Stimulated activated CD8-positive, alpha-beta memory T cell treated with anti-CD3 and anti-CD28 coated beads, Interleukin-12 subunit alpha, Interleukin-12 subunit beta, amount 100 ng/mL, for 24 hours (primary cell): ENCODE results near the gene B3GNT7.

ENCODE experiments used
- DNase-seq: peaks from one replicate; pipeline ENCODE4 v3.0.0-alpha.2; 2020; ENCODE audit errors: extremely low read depth

Gene B3GNT7

GRCh38 chr2:231384109-231384435 lies 11.4 kb upstream of the B3GNT7 start:
- DNase-seq, result no peak

GRCh38 chr2:231384970-231385369 lies 10.5 kb upstream of the B3GNT7 start:
- DNase-seq, result no peak

GRCh38 chr2:231385429-231385828 lies 10.1 kb upstream of the B3GNT7 start:
- DNase-seq, result no peak

GRCh38 chr2:231386446-231386845 lies 9.1 kb upstream of the B3GNT7 start:
- DNase-seq, result no peak

DNA sequence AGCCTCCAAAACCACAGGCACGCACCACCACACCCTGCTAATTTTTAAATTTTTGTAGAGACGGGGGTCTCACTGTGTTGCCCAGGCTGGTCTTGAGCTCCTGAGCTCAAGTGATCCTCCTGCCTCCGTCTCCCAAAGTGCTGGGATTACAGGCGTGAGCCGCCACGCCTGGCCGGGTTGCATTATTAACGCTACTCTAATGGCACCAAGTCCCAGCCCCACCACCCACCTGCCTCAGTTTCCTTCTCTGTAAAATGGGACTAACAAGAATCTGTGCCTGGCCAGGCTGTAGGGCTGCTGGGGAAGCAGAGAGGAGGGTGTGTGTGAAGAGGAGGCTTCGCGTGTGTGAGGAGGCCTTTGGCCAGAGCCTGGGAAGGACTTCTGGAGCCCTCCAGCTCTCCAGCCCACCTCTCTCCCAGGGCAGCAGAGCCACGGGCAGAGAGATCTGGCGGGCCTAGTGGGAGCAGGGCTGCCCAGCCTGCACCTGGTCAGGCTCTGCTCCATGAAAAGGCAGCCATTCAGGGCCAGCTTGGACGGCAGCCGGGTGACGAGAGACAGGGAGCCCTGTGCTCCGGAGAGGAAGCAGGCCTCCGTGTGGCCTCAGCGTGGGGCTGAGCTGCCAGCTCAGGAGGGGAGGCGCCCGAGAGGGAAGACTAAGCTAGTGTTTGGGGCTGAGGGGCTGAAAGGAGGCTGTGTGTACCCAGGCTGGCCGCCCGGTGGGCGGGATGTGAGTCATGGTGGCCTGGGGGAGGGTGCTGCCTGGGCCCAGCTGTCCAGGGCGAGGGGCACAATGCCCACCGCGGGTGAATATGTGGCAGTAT lies 7.4 kb upstream of the B3GNT7 start:
- DNase-seq, result no peak

DNA sequence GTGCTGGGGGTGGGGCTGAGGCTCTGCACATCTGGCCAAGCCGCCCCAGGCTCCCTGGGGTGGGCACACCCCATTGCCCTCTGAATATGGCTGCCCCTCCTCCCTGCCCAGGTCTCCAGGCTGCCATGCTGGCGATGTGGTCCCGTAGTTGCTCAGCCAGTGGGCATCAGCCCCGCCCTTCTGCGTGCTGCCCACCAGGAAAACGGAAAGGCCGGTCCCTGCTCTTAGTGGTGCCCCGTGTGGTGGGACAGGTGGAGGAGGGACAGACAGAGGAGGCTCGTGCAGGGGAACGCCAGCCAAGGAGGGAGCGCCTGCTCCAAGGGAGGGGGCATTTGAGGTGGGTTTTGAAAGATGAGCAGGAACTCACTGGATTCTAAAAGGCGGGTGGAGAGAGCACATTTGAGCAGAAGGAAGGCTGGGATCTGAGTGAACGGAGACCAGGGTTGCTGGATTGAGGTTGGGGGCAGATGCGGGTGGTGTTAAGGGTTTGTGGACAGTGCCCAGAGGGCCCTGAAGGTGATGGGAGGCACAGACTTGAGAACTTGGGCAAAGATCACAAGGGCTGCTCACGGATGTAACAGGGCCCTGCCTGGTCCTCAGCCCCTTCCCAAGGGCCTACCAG lies 6.7 kb upstream of the B3GNT7 start:
- DNase-seq, result no peak

DNA sequence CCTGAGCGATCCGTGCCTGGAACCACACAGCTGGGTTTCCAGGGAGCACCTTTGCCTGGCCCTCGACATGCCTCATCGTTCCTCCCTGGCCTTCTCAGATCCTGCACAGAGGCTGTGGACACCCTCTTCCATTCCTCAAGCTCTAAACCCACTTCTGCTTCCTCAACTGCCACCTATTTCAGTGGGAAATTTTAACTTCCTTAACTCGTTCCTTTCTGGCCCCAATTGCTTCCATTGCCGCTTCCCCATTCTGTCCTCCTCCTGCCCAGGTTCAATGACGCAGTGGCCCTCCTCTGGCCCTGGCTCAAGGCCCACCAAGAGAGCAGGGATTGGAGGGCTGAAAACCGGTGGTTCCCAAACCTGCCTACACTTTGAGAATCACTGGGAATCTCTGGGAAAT lies 4.8 kb upstream of the B3GNT7 start:
- no peak for DNase-seq

DNA sequence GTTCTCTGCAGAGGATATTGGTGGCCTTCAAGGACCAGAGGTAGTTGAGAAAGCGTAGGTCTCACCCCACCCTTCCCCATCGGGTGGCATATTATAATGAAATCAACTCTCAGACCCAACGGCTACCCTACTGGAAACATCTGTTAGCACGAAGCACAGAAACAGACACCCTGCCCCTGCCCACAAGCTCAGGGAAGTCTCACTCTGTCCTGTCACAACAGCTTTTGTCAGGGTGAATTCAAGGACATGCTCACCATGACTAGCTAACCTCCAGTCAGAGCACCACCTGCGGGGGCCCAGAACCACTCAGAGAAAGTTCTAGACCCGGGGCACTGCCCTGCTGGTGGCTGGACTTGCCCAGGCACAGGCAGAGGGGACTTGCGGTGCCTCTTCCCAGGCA lies 3.5 kb upstream of the B3GNT7 start:
- no peak for DNase-seq

DNA sequence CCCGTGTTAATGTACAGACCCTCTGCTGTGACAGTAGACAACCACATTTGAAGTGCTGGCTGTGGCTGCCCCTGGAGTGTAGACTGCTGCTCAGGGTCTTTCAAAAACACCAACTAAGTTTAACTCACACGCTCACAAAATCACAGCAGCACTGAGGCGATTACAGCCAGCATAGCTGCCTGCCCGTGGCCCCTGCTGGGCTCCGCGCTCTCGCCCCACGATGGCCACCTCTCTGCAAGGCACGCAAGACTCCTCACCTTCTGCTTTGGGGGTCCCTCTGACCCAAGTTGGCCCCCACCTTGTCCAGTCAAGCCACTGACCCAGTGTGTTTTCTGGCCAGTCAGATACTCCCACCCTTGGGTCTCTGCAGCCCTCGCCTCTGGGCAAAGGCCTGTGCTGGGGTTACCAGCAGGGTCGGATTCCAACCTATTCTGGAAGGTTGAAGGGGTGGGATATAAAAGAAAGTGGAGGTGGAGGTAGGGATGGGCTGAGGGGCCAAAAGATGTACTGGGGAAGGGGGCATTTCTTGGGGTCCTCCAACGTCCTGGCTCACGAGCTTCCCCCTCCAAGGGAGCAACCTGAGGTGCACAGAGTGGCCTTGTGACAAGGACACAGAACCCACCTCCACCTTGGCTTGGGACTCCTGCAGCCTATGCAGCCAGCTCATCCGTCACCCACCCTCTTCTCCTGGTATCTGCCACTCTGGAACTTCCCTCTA lies 2.9 kb upstream of the B3GNT7 start:
- no peak for DNase-seq

DNA sequence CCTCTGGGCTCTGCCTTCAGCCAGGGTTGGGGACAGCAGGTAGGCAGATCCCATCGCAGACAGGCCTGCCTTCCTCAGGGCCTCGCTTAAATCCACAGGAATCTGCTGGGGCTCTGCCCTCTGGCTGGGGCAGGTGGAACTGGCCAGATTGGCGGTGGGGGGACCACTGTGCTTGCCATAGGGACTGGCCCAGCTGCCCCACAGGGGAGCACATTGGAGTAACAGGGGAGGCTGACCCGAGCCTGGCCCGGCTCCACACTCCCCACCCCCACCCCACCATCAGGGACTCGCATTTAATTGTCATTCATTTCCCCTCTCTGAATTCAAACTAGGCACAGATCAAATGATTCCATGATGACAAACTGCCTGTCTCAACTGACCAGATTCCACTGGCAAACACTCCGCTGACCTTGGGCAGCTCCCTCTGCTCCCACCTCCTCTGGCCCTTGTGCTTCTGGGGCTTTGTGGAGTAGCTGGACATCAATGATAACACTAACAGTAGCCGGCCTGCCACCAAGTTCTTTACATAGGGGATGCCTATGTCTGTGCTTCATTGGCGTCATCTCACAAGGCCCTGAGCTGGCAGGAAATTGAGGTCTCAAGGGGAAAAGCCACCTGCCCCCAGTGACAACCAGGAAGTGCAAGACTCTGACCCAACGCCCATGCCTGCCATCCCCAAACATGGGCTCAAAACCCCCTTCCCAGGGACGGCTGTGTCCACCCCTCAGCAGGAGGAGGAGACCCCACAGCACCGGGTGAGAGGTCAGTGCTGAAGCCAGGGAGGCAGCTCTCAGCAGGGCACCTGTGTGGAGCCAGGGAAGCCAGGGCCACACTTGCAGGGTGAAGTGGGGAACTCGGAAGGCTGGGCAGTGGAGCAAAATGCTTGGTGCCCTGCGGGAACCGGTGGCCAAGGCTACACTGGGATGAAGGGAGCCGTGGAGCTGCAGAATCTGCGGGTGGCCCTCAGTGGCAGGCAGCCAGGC lies 2.1 kb upstream of the B3GNT7 start:
- no peak for DNase-seq

DNA sequence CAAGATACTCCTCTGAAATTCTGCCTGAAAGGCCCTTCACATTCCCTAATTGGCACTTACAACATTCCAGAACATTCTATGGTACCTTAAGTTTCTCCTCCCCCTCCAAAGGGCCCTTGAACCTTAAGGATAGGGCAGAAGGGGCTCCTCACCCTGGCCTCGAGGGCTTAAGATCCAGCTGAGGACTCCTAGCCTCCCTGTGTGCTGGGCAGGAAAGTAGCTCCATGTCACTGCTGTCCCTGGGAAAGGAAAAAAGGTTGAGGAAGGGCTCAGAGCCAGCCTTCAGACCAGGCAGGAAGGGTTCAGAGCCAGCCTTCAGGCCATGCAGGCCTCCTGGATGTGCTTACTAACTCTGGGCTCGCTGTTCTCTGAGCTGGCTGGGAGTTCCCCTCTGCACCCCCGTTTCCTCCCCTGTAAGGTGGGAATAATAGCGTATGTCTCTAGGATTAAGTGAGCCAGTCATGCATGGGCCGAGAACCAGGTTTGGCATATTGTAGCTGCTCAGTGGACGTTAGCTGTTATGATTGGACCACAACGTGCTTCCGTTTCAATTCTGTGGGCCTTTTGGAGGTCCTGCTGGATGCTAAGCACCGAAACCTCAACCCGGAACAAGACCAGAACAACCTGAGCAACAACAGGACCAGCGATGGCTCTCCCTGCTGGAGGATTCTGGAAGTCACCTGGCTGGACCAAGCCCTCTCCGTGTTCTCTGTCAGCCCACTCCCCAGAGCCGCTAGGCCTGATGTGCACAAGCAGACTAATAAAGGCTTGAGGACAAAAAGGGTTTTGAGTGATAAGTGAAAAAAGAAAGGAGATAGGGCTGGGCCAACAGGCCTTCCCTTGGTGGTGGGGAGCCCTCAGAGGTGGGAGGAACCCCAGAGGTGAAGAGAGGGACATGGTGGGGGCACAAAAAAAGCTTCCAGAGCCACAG lies 1.0 kb upstream of the B3GNT7 start:
- no peak for DNase-seq

GRCh38 chr2:231396058-231396821 lies 730 bp downstream of the B3GNT7 start:
- DNase-seq, result no peak

- DNase-seq, result no peak
Observed at GRCh38 chr2:231397011-231397927, 1.8 kb downstream of the B3GNT7 start.

DNA sequence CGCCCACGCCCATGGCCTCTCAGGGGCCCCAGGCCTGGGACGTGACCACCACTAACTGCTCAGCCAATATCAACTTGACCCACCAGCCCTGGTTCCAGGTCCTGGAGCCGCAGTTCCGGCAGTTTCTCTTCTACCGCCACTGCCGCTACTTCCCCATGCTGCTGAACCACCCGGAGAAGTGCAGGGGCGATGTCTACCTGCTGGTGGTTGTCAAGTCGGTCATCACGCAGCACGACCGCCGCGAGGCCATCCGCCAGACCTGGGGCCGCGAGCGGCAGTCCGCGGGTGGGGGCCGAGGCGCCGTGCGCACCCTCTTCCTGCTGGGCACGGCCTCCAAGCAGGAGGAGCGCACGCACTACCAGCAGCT lies 2.4 kb downstream of the B3GNT7 start:
- DNase-seq, result no peak

DNA sequence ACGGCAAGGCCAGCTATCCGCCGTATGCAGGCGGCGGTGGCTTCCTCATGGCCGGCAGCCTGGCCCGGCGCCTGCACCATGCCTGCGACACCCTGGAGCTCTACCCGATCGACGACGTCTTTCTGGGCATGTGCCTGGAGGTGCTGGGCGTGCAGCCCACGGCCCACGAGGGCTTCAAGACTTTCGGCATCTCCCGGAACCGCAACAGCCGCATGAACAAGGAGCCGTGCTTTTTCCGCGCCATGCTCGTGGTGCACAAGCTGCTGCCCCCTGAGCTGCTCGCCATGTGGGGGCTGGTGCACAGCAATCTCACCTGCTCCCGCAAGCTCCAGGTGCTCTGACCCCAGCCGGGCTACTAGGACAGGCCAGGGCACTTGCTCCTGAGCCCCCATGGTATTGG lies 3.1 kb downstream of the B3GNT7 start:
- no peak for DNase-seq

DNA sequence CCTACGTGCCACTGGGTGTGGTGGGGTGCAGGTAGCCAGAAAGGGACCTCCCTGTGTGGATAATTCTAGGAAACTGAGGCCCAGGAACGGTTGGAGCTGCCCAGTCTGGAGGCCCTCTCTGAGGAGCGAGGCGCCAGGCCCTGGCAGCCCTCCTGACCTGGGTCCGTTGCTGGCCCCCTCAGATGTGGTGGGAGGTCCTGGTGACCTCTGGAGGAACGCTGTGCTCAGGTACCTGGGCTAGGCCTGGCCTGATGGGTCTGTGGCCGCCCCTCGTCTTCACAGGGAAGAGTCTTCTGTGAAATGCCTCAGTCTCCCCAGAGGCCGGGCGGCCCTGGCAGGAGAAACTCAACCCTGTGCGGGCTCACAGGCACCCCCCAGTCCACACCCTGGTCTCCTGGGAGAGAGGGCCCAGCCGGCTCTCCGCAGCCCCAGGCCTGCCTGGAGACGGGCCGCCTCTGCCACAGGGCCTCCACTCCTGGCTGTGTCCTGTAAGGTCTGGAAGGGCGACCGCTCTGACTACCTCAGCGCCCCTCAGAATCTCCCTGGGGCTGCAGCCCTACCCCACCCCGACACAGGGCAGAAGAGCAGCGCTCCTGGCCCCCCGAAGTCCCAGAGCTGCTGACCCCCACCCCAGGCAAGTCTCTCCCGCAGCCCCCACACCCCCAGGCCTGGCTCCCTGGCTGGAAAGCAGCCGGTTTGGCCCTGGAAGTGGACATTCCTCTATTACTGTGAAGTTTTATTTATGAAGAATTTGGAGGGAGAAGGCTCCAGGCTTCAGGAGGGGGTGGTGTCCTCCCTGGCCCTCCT lies 3.7 kb downstream of the B3GNT7 start:
- no peak for DNase-seq

DNA sequence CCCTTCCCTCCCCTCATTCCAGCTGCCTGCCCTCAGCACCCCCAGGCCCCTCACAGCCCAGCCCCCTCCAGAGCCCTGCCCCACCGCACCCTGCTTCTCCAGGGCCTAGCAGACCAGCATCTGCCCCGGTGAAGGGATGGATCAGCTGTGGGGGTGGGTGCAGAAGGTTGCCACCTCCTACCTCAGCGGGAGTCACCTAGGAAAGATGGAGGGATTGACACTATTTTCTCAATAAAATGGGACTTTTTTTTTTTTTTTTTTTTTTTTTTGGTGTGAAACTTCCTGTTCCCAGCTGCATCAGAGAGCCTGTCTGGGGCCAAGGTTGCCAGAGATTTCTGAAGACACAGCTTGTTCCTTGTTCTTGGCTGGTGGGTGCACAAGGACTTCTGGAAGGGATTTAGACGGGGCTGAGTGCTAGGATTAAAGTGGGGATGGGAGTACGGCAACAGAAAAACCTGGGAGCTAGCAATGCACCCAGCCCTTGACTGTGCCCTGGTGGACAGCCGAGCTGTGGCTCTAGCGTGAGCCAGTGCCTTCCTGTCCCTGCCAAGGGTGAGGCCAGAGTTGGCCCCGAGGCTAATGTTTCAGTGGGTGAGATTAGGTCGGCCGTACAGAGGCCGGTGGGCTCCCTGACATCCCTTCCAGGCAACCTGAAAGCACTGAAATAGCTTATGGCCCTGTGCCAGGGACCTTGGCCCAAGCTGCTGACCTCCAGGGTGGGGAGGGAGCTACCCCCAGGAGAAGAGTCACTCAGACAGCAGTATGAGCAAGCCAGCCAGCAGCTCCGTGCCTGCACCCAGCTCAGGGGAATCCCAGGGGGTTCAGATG lies 4.6 kb downstream of the B3GNT7 start:
- DNase-seq, result no peak
